NCI-H2227 (cell line): ENCODE data around the gene TAOK3.
A peak's percentile ranks its signal among the peaks of the same experiment; 100 is the strongest.
"Not testable (repeated sequence)": the region's sequence is repeated elsewhere in the genome, so short reads cannot be mapped to it uniquely, and the experiment has no call there.

Source experiments
- DNase-seq: peaks from one replicate; lab custom pipeline; 2025; ENCODE audit not compliant: unreplicated experiment; lab: John Stamatoyannopoulos, UW

Gene TAOK3

GRCh38 chr12:118145113-118145797, 227.5 kb downstream of the TAOK3 start:
- no peak for DNase-seq

- no peak for DNase-seq
These were observed 228.2 kb downstream of the TAOK3 start for GRCh38 chr12:118144499-118144898.

GRCh38 chr12:118140825-118141224, 231.9 kb downstream of the TAOK3 start:
- DNase-seq = no peak

GRCh38 chr12:118137148-118137678, 235.5 kb downstream of the TAOK3 start:
- DNase-seq = no peak

GRCh38 chr12:118136559-118137003, 236.1 kb downstream of the TAOK3 start:
- peak; percentile 41 for DNase-seq

- peak; percentile 93 for DNase-seq
These were observed 236.7 kb downstream of the TAOK3 start, which contains the start of gene PEBP1 for GRCh38 chr12:118135788-118136558. Gene PEBP1 (plus strand): TSS chr12:118136124. CDS start chr12:118136210, 86 bp downstream.

GRCh38 chr12:118129436-118129835, 243.3 kb downstream of the TAOK3 start:
- DNase-seq = not testable (repeated sequence)

- no peak for DNase-seq
These were observed 244.8 kb downstream of the TAOK3 start for GRCh38 chr12:118127867-118128266.

- DNase-seq = no peak
These were observed 246.5 kb downstream of the TAOK3 start for GRCh38 chr12:118126119-118126757.

- no peak for DNase-seq
These were observed 247.0 kb downstream of the TAOK3 start for GRCh38 chr12:118125743-118126118.

- no peak for DNase-seq
These were observed 248.3 kb downstream of the TAOK3 start for GRCh38 chr12:118124333-118124874.

GRCh38 chr12:118122264-118122663, 250.4 kb downstream of the TAOK3 start:
- no peak for DNase-seq

GRCh38 chr12:118120579-118121363, 251.9 kb downstream of the TAOK3 start:
- peak; percentile 72 for DNase-seq

GRCh38 chr12:118119449-118119879, 253.2 kb downstream of the TAOK3 start:
- DNase-seq = no peak

GRCh38 chr12:118109088-118109487, 263.6 kb downstream of the TAOK3 start:
- no peak for DNase-seq

- no peak for DNase-seq
These were observed 265.0 kb downstream of the TAOK3 start for GRCh38 chr12:118107694-118108093.

GRCh38 chr12:118107011-118107410, 265.7 kb downstream of the TAOK3 start:
- no peak for DNase-seq

GRCh38 chr12:118103601-118104382, 268.9 kb downstream of the TAOK3 start, which contains the start of gene VSIG10:
Gene VSIG10 (minus strand): TSS chr12:118104011. CDS start chr12:118103671, 340 bp downstream.
- peak; percentile 78 for DNase-seq

- peak; percentile 57 for DNase-seq
These were observed 269.5 kb downstream of the TAOK3 start for GRCh38 chr12:118103201-118103600.
